ENCODE measurements around the gene RBMS1. TPM values are rescaled to one million over a fixed set of nuclear protein-coding genes. Genes with fewer than 3 reads are reported as not detected.

RBMS1 gene
- total RNA-seq, 1 experiment from 2014 or later: 77.5 TPM

GRCh38 chr2:160534249-160534648 lies 40.6 kb upstream of the RBMS1 start:
- no peak overlapping the region for H2AFZ ChIP-seq (ENCODE audit: low read length)
- no peaks in the 10 kb centered on the region for H4K20me1 ChIP-seq (ENCODE audit: control insufficient read depth, insufficient read depth, insufficient read length)
- DNase-seq: no peak
- H2BK20ac ChIP-seq (ENCODE audit: low read depth, low read length, poor library complexity, severe bottlenecking): no peak overlapping the region
- H3K79me2 ChIP-seq (ENCODE audit: insufficient read depth, low read length): no peaks in the 10 kb centered on the region
- no peak overlapping the region for H2AK5ac ChIP-seq (ENCODE audit: insufficient read length, low read length)
- no peak overlapping the region for H2BK5ac ChIP-seq (ENCODE audit: insufficient read length, low read length)
- no peak overlapping the region for H3K27ac ChIP-seq (ENCODE audit: insufficient read length, low read depth, low read length)
- no peak overlapping the region for H4K91ac ChIP-seq (ENCODE audit: insufficient read length, low read depth, low read length)
- Mint-ChIP-seq H3K4me1 (peaks cover 0 to 4% of the 10 kb centered on the region in 2 experiments; a peak in 2 of 4 replicates), H3K27me3 (ENCODE audit: low read depth) (no peaks in the 10 kb centered on the region), H3K4me3 (no peak overlapping the region), H3K9me3 (no peaks in the 10 kb centered on the region), H3K36me3 (ENCODE audit: insufficient read depth in 1 of 3, low read depth in 3 of 3) (no peaks in the 10 kb centered on the region), H3K27ac (peak overlapping the region in 1 of 3 experiments; percentile 76; a peak in 1 of 7 replicates)
- H3K14ac ChIP-seq (ENCODE audit: insufficient read depth, low read length): no peak overlapping the region
- no peak overlapping the region for H4K8ac ChIP-seq (replicated peaks; ENCODE audit: insufficient read length, low read depth, low read length)
- H3K4me1 ChIP-seq (ENCODE audit: insufficient read depth, low read length): no peaks in the 10 kb centered on the region
- H2BK120ac ChIP-seq (ENCODE audit: low read depth, low read length, poor library complexity, severe bottlenecking): no peak overlapping the region
- TF ChIP-seq CTCF (conservative IDR thresholded peaks at IDR 0.05): no peak
- H3K79me1 ChIP-seq (ENCODE audit: insufficient read depth, low read depth, low read length, poor library complexity, severe bottlenecking): no peaks in the 10 kb centered on the region
- H3T11ph ChIP-seq (ENCODE audit: low read length): no peak overlapping the region
- H3K56ac ChIP-seq (ENCODE audit: insufficient read length, low read depth, low read length): no peak overlapping the region
- no peak overlapping the region for H3K4ac ChIP-seq (ENCODE audit: low read depth, low read length)
- no peaks in the 10 kb centered on the region for H3K9me3 ChIP-seq (ENCODE audit: control insufficient read depth, low read depth, low read length)
- no peak overlapping the region for H2BK12ac ChIP-seq (ENCODE audit: insufficient read length, low read depth, low read length)
- H2BK15ac ChIP-seq (ENCODE audit: low read depth, low read length): no peak overlapping the region
- no peak overlapping the region for H4K5ac ChIP-seq (ENCODE audit: insufficient read length, low read depth, low read length)
- H3K18ac ChIP-seq (ENCODE audit: insufficient read length, low read depth, low read length): no peak overlapping the region
- no peak overlapping the region for H3K9ac ChIP-seq (ENCODE audit: extremely low read depth, insufficient read length, low read length)
- H3K4me2 ChIP-seq (ENCODE audit: insufficient read depth, insufficient read length, low read length): no peak overlapping the region
- H3K27me3 ChIP-seq (ENCODE audit: insufficient read depth, low read length): no peaks in the 10 kb centered on the region
- H3K23ac ChIP-seq (ENCODE audit: insufficient read length, low read depth, low read length): no peak overlapping the region
- H3K23me2 ChIP-seq (ENCODE audit: insufficient read length, low read depth, low read length, poor library complexity, severe bottlenecking): no peaks in the 10 kb centered on the region

Data from H9 (cell line).